NCI-H1048 (cell line): ENCODE measurements around the gene GGA2.
A peak's percentile ranks its signal among the peaks of the same experiment; 100 is the strongest.
"Not testable (repeated sequence)": the region's sequence is repeated elsewhere in the genome, so short reads cannot be mapped to it uniquely, and the experiment has no call there.

Experiments
- DNase-seq: peaks from one replicate; lab custom pipeline; 2025; lab: John Stamatoyannopoulos, UW

GGA2 gene

GRCh38 chr16:23476289-23476688, 34.0 kb downstream of the GGA2 start:
- DNase-seq: no peak

- no peak for DNase-seq
These were observed 40.5 kb downstream of the GGA2 start for GRCh38 chr16:23469814-23470213.

- DNase-seq: no peak
These were observed 44.0 kb downstream of the GGA2 start for GRCh38 chr16:23466162-23466885.

GRCh38 chr16:23465179-23465578, 45.1 kb downstream of the GGA2 start:
- no peak for DNase-seq

- no peak for DNase-seq
These were observed 46.1 kb downstream of the GGA2 start for GRCh38 chr16:23464196-23464595.

GRCh38 chr16:23462994-23463393, 47.3 kb downstream of the GGA2 start:
- DNase-seq: not testable (repeated sequence)

- DNase-seq: no peak
These were observed 56.8 kb downstream of the GGA2 start for GRCh38 chr16:23453338-23454052.

- DNase-seq: peak; percentile 29
These were observed 57.5 kb downstream of the GGA2 start, which contains the start of gene COG7 for GRCh38 chr16:23452572-23453337. COG7 (minus strand) TSS chr16:23453189; CDS start chr16:23452994, 195 bp downstream.

GRCh38 chr16:23452221-23452571, 58.1 kb downstream of the GGA2 start:
- no peak for DNase-seq

GRCh38 chr16:23448392-23448791, 61.9 kb downstream of the GGA2 start:
- no peak for DNase-seq

- DNase-seq: not testable (repeated sequence)
These were observed 72.8 kb downstream of the GGA2 start for GRCh38 chr16:23437542-23437941.

GRCh38 chr16:23436951-23437350, 73.3 kb downstream of the GGA2 start:
- DNase-seq: no peak

GRCh38 chr16:23435500-23435899, 74.8 kb downstream of the GGA2 start:
- DNase-seq: no peak

- DNase-seq: no peak
These were observed 75.9 kb downstream of the GGA2 start for GRCh38 chr16:23434380-23434779.

GRCh38 chr16:23433261-23433920, 76.9 kb downstream of the GGA2 start:
- no peak for DNase-seq

GRCh38 chr16:23432176-23433128, 77.8 kb downstream of the GGA2 start:
- no peak for DNase-seq

- DNase-seq: no peak
These were observed 81.9 kb downstream of the GGA2 start for GRCh38 chr16:23428351-23428750.

- no peak for DNase-seq
These were observed 85.9 kb downstream of the GGA2 start for GRCh38 chr16:23424292-23424958.

GRCh38 chr16:23423496-23424049, 86.7 kb downstream of the GGA2 start:
- no peak for DNase-seq

GRCh38 chr16:23420011-23420410, 90.3 kb downstream of the GGA2 start:
- DNase-seq: no peak
